Activated naive CD4-positive, alpha-beta T cell treated with anti-CD3 and anti-CD28 coated beads for 36 hours (primary cell): Measurements from ENCODE around the gene FAM131A. TPM values are rescaled to one million over a fixed set of nuclear protein-coding genes. Genes with fewer than 3 reads are reported as not detected.
A peak's percentile ranks its signal among the peaks of the same experiment; 100 is the strongest.
"Not testable (repeated sequence)": the region's sequence is repeated elsewhere in the genome, so short reads cannot be mapped to it uniquely, and the experiment has no call there.

Experiments used
- CTCF ChIA-PET: fragments of 350-600 bp; sonication (Branson Sonifier 250); formaldehyde crosslinking; loops from one replicate; lab custom pipeline; 2021; ENCODE audit warnings: antibody characterized with exemption; lab: Charles Lee
- DNase-seq: peaks from one replicate; pipeline ENCODE4 v3.0.0-alpha.2; 2020
- H3K27ac Mint-ChIP-seq: one replicate; pipeline ENCODE4 v1.8.0; 2021; ENCODE audit warnings: mild to moderate bottlenecking, mixed read lengths
- H3K27me3 Mint-ChIP-seq: one replicate; pipeline ENCODE4 v1.8.0; 2021; ENCODE audit warnings: low read depth, mixed read lengths
- H3K36me3 Mint-ChIP-seq: one replicate; pipeline ENCODE4 v1.8.0; 2021; ENCODE audit warnings: low read depth, mixed read lengths
- H3K4me1 Mint-ChIP-seq: one replicate; pipeline ENCODE4 v1.8.0; 2021; ENCODE audit warnings: low read depth, mixed read lengths
- H3K4me3 Mint-ChIP-seq: one replicate; pipeline ENCODE4 v1.8.0; 2021; ENCODE audit warnings: mild to moderate bottlenecking, moderate library complexity, mixed read lengths
- H3K9me3 Mint-ChIP-seq: one replicate; pipeline ENCODE4 v1.8.0; 2021; ENCODE audit warnings: mixed read lengths
- intact Hi-C: fragments of 100-400 bp; cut with micrococcal nuclease; formaldehyde crosslinking; loops from one replicate; pipeline ENCODE4 v1.15.1; 2023
- total RNA-seq, 2 experiments: library from RNA; stranded (reverse); gene quantifications; one replicate each; pipeline ENCODE4 v1.2.3, GENCODE V29; 2021

FAM131A gene
- total RNA-seq, 2 experiments from 2014 or later, result 3.8 to 5.0 TPM

DNA sequence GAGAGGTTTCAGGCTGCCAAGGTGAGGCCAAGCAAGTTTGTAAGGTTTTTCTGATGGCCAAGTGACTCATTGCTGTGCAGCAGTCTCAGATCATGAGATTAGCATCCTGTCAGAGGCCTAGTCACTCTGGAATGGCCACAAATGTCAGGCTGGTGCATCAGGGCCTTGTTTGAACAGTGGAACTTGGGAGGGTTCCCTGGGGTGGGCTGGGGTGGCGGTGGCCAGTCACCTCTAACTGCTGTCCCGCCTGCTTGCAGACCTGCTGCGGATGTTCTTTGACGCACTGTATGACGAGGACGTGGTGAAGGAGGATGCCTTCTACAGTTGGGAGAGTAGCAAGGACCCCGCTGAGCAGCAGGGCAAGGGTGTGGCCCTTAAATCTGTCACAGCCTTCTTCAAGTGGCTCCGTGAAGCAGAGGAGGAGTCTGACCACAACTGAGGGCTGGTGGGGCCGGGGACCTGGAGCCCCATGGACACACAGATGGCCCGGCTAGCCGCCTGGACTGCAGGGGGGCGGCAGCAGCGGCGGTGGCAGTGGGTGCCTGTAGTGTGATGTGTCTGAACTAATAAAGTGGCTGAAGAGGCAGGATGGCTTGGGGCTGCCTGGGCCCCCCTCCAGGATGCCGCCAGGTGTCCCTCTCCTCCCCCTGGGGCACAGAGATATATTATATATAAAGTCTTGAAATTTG is 2.8 kb upstream of the FAM131A start:
- peaks cover 34% of the 10 kb centered on the region for H3K36me3 Mint-ChIP-seq
- H3K27me3 Mint-ChIP-seq, result no peaks in the 10 kb centered on the region
- peak; percentile 59 for DNase-seq
- no peak overlapping the region for H3K4me3 Mint-ChIP-seq
- intact Hi-C loops, result loop anchor here (1.0 to 2.0 kb wide), 3 partner anchors 20 to 36 kb away; partner anchors contain the start of genes EIF4G1 and PSMD2
- H3K27ac Mint-ChIP-seq, result peak overlapping the region; percentile 81
- no peaks in the 10 kb centered on the region for H3K9me3 Mint-ChIP-seq
- CTCF ChIA-PET, result no interaction called here
- peaks cover 59% of the 10 kb centered on the region for H3K4me1 Mint-ChIP-seq

GRCh38 chr3:184335291-184335660 is 2.1 kb upstream of the FAM131A start:
- DNase-seq, result no peak
- Mint-ChIP-seq H3K36me3 (peaks cover 30% of the 10 kb centered on the region), H3K9me3 (no peaks in the 10 kb centered on the region), H3K4me3 (peak overlapping the region; percentile 80), H3K27ac (peak overlapping the region; percentile 87), H3K4me1 (peaks cover 58% of the 10 kb centered on the region), H3K27me3 (no peaks in the 10 kb centered on the region)
- intact Hi-C loops, result loop anchor here (1.0 to 2.0 kb wide), 3 partner anchors 21 to 36 kb away; partner anchors contain the start of genes EIF4G1 and PSMD2
- CTCF ChIA-PET, result interaction anchor here (1.0 kb wide), 2 partner anchors 19 to 87 kb away, joined by 3 read pairs; no protein-coding TSS in a partner anchor

DNA sequence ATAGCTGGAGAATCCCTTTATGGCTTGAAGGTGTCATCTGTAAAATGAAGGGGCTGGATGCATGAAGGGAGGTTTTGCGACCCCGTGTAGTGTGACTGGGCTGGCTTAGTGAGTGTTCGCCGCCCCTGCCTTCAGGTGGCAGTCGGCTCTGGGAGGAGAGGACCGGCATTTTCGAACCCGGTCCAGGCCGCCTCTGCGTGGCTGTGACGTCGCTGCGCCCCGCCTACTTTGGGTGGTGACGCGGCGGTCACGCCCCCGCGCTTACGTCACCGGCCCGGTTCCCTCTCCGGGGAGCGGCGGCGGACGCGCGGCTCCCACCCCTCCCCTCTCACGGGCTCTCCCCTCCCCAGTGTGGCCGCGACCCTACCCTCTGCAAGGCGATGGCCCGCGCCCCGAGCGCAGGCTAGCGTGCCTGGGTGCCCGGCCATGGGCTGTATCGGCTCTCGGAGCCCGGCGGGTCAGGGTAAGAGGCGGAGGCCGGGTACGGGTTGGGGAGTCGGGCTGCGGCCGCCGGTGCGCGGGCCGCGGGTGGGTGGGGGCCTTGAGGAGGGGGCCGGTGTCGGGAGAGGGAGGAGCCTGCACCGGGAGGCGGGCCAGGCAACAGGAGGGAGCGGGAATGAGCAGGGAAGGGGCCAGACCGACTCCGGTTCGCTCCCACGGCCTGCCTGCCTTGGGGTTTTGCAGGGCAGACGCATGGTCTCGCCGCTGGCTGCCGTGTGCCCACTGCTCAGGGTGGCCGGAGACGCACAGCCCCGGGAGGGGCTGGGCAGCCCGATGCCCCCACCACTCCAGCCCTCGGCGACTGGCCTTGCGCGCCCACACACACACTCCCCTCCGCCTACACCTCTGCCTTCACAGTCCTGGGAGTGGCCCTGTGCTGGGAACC is 1.5 kb upstream of the FAM131A start:
- intact Hi-C loops, result loop anchor here (1.0 to 2.0 kb wide), 3 partner anchors 22 to 37 kb away; partner anchors contain the start of genes EIF4G1 and PSMD2
- peak overlapping the region; percentile 87 for H3K27ac Mint-ChIP-seq
- CTCF ChIA-PET, result interaction anchor here (1.0 kb wide), 2 partner anchors 20 to 88 kb away, joined by 3 read pairs; no protein-coding TSS in a partner anchor

DNA sequence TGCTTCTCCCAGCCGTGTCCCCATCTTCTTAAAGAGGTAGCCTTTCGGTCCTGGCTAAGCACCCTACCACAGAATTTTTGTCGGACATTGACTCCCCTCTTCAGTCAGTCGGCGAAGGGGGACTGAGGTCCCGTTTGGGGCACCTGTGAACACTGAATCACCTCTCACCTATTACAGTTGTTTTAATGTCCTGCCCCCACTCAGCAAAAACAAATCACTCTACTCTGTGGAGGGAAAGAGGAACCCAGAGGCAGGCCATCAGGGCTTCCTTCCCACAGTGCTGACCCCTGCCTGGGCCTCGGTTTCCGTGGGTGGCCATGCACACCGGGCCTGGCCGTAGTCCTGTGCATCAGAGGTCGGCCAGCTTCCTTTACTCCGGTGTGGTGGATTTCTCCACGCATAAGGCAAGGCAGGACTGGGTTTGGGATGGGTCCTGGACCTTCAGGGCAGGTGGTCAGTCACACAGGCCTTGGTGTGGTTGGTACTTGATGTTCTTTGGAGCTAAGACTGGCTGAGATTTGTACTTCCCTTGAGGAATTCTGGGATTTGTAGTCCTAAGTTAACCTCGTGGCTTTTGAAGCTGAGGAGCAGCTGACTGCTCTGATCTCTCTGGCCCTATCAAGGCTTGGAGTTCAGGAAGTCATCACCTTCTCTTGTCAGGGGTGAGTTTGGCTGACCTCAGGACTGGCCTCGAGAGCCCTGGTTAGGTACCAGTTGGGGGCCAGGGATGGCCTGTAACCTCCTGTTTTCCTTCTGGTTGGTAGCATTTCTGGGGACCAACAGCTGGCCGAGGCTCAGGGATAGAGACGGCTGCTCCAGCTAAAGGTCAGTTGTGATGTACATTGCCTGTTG is 627 bp upstream of the FAM131A start:
- Mint-ChIP-seq H3K27ac (peak overlapping the region; percentile 43), H3K27me3 (no peaks in the 10 kb centered on the region), H3K4me3 (peak overlapping the region; percentile 80), H3K4me1 (peaks cover 58% of the 10 kb centered on the region), H3K36me3 (peaks cover 21% of the 10 kb centered on the region), H3K9me3 (no peaks in the 10 kb centered on the region)
- no peak for DNase-seq
- CTCF ChIA-PET, result interaction anchor here (0.8 to 1.8 kb wide), 2 partner anchors 19 to 31 kb away, joined by 3 to 5 read pairs; no protein-coding TSS in a partner anchor
- intact Hi-C loops, result no loop called here

More for the DNA sequence above, 1.5 kb upstream of the FAM131A start:
- peaks cover 28% of the 10 kb centered on the region for H3K36me3 Mint-ChIP-seq
- H3K27me3 Mint-ChIP-seq, result no peaks in the 10 kb centered on the region
- peaks cover 62% of the 10 kb centered on the region for H3K4me1 Mint-ChIP-seq
- DNase-seq, result peak; percentile 85
- H3K9me3 Mint-ChIP-seq, result no peaks in the 10 kb centered on the region
- H3K4me3 Mint-ChIP-seq, result peak overlapping the region; percentile 80

DNA sequence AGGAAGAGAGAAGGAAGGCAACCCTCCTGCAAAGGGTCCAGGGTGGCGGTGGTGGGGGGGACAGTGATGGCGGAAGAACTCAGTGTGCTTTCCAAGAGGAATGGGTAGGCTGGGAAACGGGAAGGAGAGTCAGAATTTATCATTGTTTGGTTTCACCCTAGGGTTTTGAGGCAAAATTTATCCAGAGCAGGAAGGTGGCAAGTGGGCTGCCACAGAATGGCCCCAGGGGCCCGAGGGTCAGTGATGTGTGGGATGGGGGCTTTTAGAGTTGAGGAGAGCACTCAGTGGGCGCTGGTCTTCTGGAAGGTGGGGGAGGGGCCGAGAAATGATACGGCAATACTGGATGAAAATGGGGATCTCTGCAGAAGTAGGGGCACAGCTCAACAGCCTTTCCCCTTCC is 581 bp downstream of the FAM131A start:
- intact Hi-C loops, result no loop called here
- Mint-ChIP-seq H3K36me3 (peaks cover 9% of the 10 kb centered on the region), H3K27me3 (no peaks in the 10 kb centered on the region), H3K27ac (no peak overlapping the region), H3K4me3 (no peak overlapping the region), H3K4me1 (peaks cover 46% of the 10 kb centered on the region), H3K9me3 (no peaks in the 10 kb centered on the region)
- DNase-seq, result no peak
- CTCF ChIA-PET, result interaction anchor here (1.8 to 1.9 kb wide), 2 partner anchors 16 to 17 kb away, joined by 5 read pairs; no protein-coding TSS in a partner anchor

DNA sequence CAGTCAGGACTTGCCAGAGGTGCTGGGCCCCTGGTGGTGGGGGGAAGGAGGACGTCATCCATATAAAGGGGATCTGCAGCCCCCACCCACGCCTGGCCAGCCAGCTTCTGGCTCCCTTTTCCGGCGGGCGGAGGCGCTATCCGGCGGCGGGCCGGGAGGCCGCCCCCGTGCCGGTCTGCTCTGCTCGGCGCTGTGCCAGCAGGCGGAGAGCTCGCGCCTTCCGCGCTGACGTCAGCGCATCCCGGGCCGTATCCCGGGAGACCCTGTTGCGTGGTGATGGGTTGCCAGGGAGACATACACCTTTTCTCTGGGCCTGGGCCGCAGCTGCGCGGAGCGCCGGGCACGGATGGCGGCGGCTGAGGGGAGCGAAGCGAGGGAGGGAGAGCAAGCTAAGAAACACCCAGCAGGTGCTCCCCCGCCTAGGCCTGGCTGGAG is 1.1 kb downstream of the FAM131A start:
- H3K4me3 Mint-ChIP-seq, result no peak overlapping the region
- peaks cover 40% of the 10 kb centered on the region for H3K4me1 Mint-ChIP-seq
- H3K27me3 Mint-ChIP-seq, result no peaks in the 10 kb centered on the region
- H3K36me3 Mint-ChIP-seq, result peaks cover 4% of the 10 kb centered on the region
- DNase-seq, result no peak
- CTCF ChIA-PET, result interaction anchor here (1.0 to 1.9 kb wide), 2 partner anchors 12 to 15 kb away, joined by 3 to 5 read pairs; no protein-coding TSS in a partner anchor
- no peaks in the 10 kb centered on the region for H3K9me3 Mint-ChIP-seq
- no peak overlapping the region for H3K27ac Mint-ChIP-seq
- intact Hi-C loops, result no loop called here

DNA sequence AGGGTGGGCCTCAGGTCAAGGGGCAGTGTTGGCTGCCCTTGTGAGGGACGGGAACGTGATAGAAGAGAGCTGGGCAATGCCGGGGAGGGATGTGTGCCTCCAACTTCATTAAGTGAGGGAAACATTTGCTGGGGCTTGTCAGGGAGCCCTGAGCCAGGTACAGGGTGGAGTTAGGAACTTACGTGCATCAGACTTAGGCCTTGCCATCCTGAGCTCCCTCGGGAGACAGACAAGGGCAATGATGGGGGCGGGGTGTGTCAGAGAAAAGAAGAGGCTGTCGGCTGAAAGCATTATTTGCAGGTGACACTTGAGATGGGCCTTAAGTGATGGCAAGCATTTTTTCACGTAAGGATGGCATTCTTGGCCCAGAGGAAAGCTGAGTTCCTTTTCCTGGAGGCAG is 1.6 kb downstream of the FAM131A start:
- peaks cover 36% of the 10 kb centered on the region for H3K4me1 Mint-ChIP-seq
- H3K27me3 Mint-ChIP-seq, result no peaks in the 10 kb centered on the region
- peaks cover 2% of the 10 kb centered on the region for H3K36me3 Mint-ChIP-seq
- H3K9me3 Mint-ChIP-seq, result no peaks in the 10 kb centered on the region
- H3K27ac Mint-ChIP-seq, result no peak overlapping the region
- CTCF ChIA-PET, result interaction anchor here (0.5 to 1.9 kb wide), 3 partner anchors 12 to 181 kb away, joined by 3 to 5 read pairs (median 3); no protein-coding TSS in a partner anchor
- no peak overlapping the region for H3K4me3 Mint-ChIP-seq
- no peak for DNase-seq
- intact Hi-C loops, result no loop called here

DNA sequence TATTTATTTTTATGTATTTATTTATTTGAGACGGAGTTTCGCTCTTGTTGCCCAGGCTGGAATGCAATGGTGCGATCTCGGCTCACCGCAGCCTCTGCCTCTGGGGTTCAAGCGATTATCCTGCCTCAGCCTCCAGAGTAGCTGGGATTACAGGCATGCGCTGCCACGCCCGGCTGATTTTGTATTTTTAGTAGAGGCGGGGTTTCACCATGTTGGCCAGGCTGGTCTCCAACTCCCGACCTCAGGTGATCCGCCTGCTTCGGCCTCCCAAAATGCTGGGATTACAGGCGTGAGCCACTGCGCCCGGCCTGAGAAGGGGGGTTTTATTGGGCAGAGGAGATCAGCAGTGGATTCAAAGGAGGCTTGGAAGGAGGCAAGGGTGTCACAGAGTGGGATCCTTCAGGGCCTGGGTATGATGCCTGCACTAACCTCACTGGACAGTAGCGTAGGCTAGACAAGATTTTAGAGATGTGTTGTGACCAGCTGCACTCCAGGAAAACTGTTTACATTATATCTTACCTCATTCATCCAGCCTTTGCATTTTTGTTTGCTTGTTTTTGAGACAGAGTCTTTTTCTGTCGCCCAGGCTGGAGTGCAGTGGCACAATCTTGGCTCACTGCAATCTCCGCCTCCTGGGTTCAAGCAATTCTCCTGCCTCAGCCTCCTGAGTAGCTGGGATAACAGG is 2.2 kb downstream of the FAM131A start:
- peaks cover 30% of the 10 kb centered on the region for H3K4me1 Mint-ChIP-seq
- DNase-seq, H3K27ac Mint-ChIP-seq, H3K36me3 Mint-ChIP-seq, H3K4me3 Mint-ChIP-seq, intact Hi-C loops, H3K27me3 Mint-ChIP-seq, H3K9me3 Mint-ChIP-seq: not testable (repeated sequence)
- CTCF ChIA-PET, result interaction anchor here (0.5 to 1.9 kb wide), 3 partner anchors 11 to 180 kb away, joined by 3 to 5 read pairs (median 3); no protein-coding TSS in a partner anchor

DNA sequence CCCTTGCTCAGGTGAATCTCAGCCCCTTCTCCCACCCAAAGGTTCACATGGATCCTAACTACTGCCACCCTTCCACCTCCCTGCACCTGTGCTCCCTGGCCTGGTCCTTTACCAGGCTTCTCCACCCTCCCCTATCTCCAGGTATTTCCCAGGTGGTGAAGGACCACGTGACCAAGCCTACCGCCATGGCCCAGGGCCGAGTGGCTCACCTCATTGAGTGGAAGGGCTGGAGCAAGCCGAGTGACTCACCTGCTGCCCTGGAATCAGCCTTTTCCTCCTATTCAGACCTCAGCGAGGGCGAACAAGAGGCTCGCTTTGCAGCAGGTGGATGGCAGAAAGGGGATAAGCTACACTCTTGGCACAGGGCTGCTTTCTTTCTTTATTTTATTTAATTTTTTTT is 4.5 kb downstream of the FAM131A start:
- intact Hi-C loops, result no loop called here
- Mint-ChIP-seq H3K4me3 (no peak overlapping the region), H3K36me3 (peaks cover 4% of the 10 kb centered on the region), H3K27me3 (no peaks in the 10 kb centered on the region), H3K27ac (no peak overlapping the region), H3K4me1 (peaks cover 16% of the 10 kb centered on the region), H3K9me3 (no peaks in the 10 kb centered on the region)
- DNase-seq, result no peak
- CTCF ChIA-PET, result interaction anchor here (0.7 to 2.6 kb wide), 2 partner anchors 12 to 30 kb away, joined by 3 to 8 read pairs; no protein-coding TSS in a partner anchor

DNA sequence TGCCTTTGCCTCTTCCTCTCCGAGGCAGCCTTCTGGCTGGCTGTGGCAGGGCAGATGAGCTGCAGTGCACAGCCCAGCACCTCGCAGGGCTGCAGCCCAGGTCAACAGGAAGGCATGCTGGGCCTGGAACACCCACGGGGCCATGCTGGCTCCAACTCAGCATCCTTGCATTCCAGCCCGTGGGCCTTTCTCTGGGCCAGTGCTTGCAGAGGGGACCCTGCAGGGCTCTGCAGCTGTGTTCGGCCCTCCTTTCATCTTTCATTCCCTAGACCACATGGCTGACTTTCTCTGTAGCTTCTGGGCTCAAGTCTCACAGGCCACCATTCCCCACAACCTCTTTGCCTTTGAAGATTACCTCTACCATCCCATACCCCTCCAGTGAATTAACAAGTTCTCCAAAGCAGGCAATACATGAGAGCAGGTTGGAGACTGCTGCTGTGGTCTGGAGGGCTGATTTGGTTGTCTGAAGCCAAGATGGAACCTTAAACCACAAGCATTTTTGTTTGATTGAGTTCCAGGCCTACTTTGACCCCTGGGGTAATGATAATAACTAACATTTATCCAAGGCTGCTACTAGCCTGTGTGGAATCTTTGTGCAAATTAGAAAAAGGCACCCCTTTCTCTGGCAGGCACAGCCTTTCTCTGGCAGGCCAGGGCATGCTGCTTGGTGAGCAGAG is 5.9 kb downstream of the FAM131A start:
- Mint-ChIP-seq H3K36me3 (peaks cover 4% of the 10 kb centered on the region), H3K4me1 (peaks cover 5% of the 10 kb centered on the region), H3K9me3 (no peaks in the 10 kb centered on the region), H3K27me3 (no peaks in the 10 kb centered on the region), H3K27ac (no peak overlapping the region), H3K4me3 (no peak overlapping the region)
- DNase-seq, result no peak
- intact Hi-C loops, result no loop called here
- CTCF ChIA-PET, result interaction anchor here (1.1 to 2.6 kb wide), 2 partner anchors 10 to 28 kb away, joined by 3 to 8 read pairs; no protein-coding TSS in a partner anchor
